Stimulated activated CD8-positive, alpha-beta memory T cell treated with anti-CD3 and anti-CD28 coated beads, Interleukin-2, amount 100 ng/mL, for 48 hours (primary cell): ENCODE results near the gene ZNF341.
A peak's percentile ranks its signal among the peaks of the same experiment; 100 is the strongest.

ENCODE experiments used
- DNase-seq, 2 donors: peaks; one replicate each; pipeline ENCODE4 v3.0.0-alpha.2; 2020; ENCODE audit warnings: low read depth in 2 of 2

Gene ZNF341

GRCh38 chr20:33701629-33702450 lies 30.0 kb upstream of the ZNF341 start:
- DNase-seq, result no peak

- DNase-seq, result no peak
These were observed 28.9 kb upstream of the ZNF341 start for GRCh38 chr20:33702861-33703260.

- no peak for DNase-seq
These were observed 28.2 kb upstream of the ZNF341 start for GRCh38 chr20:33703498-33704137.

GRCh38 chr20:33704197-33704924 lies 27.4 kb upstream of the ZNF341 start:
- DNase-seq, result no peak

GRCh38 chr20:33707668-33708067 lies 24.1 kb upstream of the ZNF341 start:
- DNase-seq, result no peak

- DNase-seq, result no peak
These were observed 22.4 kb upstream of the ZNF341 start for GRCh38 chr20:33709398-33709797.

- DNase-seq, result no peak
These were observed 21.8 kb upstream of the ZNF341 start for GRCh38 chr20:33709905-33710541.

- DNase-seq, result no peak
These were observed 20.9 kb upstream of the ZNF341 start for GRCh38 chr20:33710681-33711445.

- no peak for DNase-seq
These were observed 20.4 kb upstream of the ZNF341 start for GRCh38 chr20:33711446-33711738.

GRCh38 chr20:33713865-33714367 lies 17.9 kb upstream of the ZNF341 start:
- DNase-seq, result no peak

- no peak for DNase-seq
These were observed 15.3 kb upstream of the ZNF341 start for GRCh38 chr20:33716498-33716897.

- no peak for DNase-seq
These were observed 12.4 kb upstream of the ZNF341 start for GRCh38 chr20:33719277-33719988.

GRCh38 chr20:33719989-33720709 lies 11.6 kb upstream of the ZNF341 start, which contains the start of gene PXMP4:
Gene PXMP4 (minus strand): TSS chr20:33720310. CDS start chr20:33720207, 103 bp downstream.
- DNase-seq, result peak; percentile 66 to 79

- no peak for DNase-seq
These were observed 10.2 kb upstream of the ZNF341 start for GRCh38 chr20:33721391-33722140.

- no peak for DNase-seq
These were observed 7.2 kb upstream of the ZNF341 start for GRCh38 chr20:33724439-33725094.

- DNase-seq, result no peak
These were observed 6.1 kb upstream of the ZNF341 start for GRCh38 chr20:33725607-33726264.

GRCh38 chr20:33727115-33727479 lies 4.7 kb upstream of the ZNF341 start:
- DNase-seq, result no peak

- no peak for DNase-seq
These were observed 4.0 kb upstream of the ZNF341 start for GRCh38 chr20:33727806-33728205.
